Mucosa of descending colon (tissue), 3 donors: Measurements from ENCODE around the gene CARMIL1. TPM values are rescaled to one million over a fixed set of nuclear protein-coding genes. Genes with fewer than 3 reads are reported as not detected.

Experiments used
- ATAC-seq: fragments of 200-7000 bp; cut with Tn5 transposase; one replicate; pipeline ENCODE4 v1.9.1; 2020; ENCODE audit warnings: mild to moderate bottlenecking, moderate library complexity
- DNase-seq, 3 donors: peaks; one replicate each; pipeline ENCODE4 v3.0.0-alpha.2; 2020
- H3K36me3 ChIP-seq: fragments of 200-600 bp; one replicate; pipeline ENCODE4 v1.8.0; 2021; ENCODE audit warnings: low read depth, mild to moderate bottlenecking
- H3K4me1 ChIP-seq: fragments of 200-600 bp; one replicate; pipeline ENCODE4 v1.8.0; 2021; ENCODE audit warnings: low read depth, mild to moderate bottlenecking
- H3K4me3 ChIP-seq: fragments of 200-600 bp; one replicate; pipeline ENCODE4 v1.8.0; 2021; ENCODE audit warnings: mild to moderate bottlenecking
- H3K9me3 ChIP-seq: fragments of 200-600 bp; one replicate; pipeline ENCODE4 v1.8.0; 2021; ENCODE audit warnings: mild to moderate bottlenecking
- intact Hi-C, 2 donors: fragments of 100-400 bp; cut with DNase I in 1 of 2; cut with micrococcal nuclease in 1 of 2; formaldehyde crosslinking; loops; one replicate each; pipeline versions ENCODE4 v1.11.0 to v1.11.1; 2022; cut with DNase I, micrococcal nuclease
- total RNA-seq, 3 donors: library from RNA; stranded (reverse); fragmentation: NEBNext Ultra II Directional in 2 of 3; extraction: Animal tissue kit (Norgen Biotek cat#: 25700) in 2 of 3; gene quantifications; one replicate each; pipeline versions ENCODE4 v1.2.1 to v1.2.4, GENCODE V29; 2021 to 2023
- TF ChIP-seq, protein P1 (sequence below): fragments of 200-600 bp; IDR thresholded peaks from one replicate; pipeline ENCODE4 v1.8.0; 2022; ENCODE audit warnings: antibody characterized with exemption, mild to moderate bottlenecking
- donor health status: DM: no; HTN: no; CAD: no; lungs with moderate emphysema.
- donor health status: DM: no; HTN: no; CAD: no.
- donor health status: DM: no; HTN: yes; CAD: no.

CARMIL1 gene
- total RNA-seq, 3 donors from 2014 or later, result 21.8 to 61.0 (median 44.8) TPM

DNA sequence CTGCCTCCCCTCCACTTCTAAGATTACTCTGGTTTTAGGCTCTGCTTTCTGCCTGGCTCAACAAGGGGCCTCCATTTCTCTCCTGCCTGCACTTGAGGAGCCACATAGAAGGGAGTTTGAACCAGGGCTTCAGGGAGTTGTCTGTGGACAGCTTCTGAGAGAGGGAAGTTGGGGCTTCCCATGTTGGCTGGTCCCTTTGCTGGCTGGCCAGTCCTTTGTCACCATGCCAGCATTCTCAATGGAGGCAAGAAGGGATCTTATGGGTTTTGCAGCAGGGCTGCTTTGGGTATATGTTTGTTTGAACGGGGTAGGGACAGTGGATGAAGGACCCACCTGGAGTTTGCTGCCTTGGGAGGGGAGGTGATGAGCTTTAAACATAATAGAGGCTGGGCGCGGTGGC is 124.9 kb downstream of the CARMIL1 start:
- ATAC-seq (peak; percentile 5), DNase-seq (peak in 1 of 3 donors; percentile 19)
- no peaks in the 10 kb centered on the region for H3K9me3 ChIP-seq
- H3K4me3 ChIP-seq, result no peak overlapping the region
- no peaks in the 10 kb centered on the region for H3K36me3 ChIP-seq
- peaks cover 9% of the 10 kb centered on the region for H3K4me1 ChIP-seq
- intact Hi-C loops, result no loop called here
- TF ChIP-seq, protein P1, sequence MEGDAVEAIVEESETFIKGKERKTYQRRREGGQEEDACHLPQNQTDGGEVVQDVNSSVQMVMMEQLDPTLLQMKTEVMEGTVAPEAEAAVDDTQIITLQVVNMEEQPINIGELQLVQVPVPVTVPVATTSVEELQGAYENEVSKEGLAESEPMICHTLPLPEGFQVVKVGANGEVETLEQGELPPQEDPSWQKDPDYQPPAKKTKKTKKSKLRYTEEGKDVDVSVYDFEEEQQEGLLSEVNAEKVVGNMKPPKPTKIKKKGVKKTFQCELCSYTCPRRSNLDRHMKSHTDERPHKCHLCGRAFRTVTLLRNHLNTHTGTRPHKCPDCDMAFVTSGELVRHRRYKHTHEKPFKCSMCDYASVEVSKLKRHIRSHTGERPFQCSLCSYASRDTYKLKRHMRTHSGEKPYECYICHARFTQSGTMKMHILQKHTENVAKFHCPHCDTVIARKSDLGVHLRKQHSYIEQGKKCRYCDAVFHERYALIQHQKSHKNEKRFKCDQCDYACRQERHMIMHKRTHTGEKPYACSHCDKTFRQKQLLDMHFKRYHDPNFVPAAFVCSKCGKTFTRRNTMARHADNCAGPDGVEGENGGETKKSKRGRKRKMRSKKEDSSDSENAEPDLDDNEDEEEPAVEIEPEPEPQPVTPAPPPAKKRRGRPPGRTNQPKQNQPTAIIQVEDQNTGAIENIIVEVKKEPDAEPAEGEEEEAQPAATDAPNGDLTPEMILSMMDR, result no peak

DNA sequence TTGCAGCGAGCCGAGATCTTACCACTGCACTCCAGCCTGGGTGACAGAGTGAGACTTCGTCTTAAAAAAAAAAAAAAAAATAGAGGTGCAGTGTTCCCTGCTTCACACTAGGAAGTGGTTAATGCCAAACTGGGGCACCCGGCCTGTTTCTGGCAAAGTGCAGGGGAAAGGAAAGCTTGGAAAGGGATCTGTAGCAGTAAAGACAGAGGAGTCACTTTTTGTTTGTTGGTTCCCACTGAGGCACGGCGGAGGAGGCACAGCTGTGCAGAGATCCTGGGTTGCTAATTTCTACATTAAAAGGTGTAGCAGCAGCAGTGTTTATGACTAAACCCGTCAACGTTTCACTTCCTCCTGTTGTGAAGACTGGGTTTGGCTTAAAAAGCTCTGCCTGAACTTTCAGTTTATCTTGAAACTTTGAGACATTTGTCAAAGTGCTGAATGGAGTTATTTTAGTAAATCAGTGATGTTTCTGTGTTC is 125.6 kb downstream of the CARMIL1 start:
- ATAC-seq, result peak; percentile 91
- H3K36me3 ChIP-seq, result no peaks in the 10 kb centered on the region
- intact Hi-C loops, result no loop called here
- H3K9me3 ChIP-seq, result no peaks in the 10 kb centered on the region
- DNase-seq, result peak in 2 of 3 donors; percentile 41 to 44
- TF ChIP-seq, protein P1, result no peak
- H3K4me3 ChIP-seq, result no peak overlapping the region
- H3K4me1 ChIP-seq, result peaks cover 9% of the 10 kb centered on the region

GRCh38 chr6:25405442-25405841 is 126.3 kb downstream of the CARMIL1 start:
- intact Hi-C loops, result no loop called here
- TF ChIP-seq, protein P1, result no peak
- ATAC-seq, result peak; percentile 51

DNA sequence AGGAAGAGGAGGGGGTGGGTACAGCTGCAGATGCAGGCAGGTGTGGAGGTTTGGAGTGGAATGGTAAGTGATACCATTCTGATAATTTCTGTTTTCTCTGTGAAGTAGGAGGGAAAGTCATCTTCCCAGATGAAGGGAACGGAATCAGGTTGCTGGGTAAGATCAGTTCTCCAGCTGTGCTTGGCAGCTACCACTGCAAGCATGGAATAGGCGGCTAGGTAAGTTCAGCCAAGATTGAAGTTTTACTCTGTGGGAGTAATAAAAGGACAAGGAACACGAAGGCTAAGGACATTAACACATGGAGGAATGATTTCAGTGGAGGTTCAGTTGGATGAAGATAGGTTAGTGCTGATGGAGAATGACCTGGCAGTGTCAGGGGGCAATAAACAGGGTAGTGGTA is 128.3 kb downstream of the CARMIL1 start:
- Histone ChIP-seq H3K9me3 (no peaks in the 10 kb centered on the region), H3K4me1 (peaks cover 17% of the 10 kb centered on the region), H3K36me3 (no peaks in the 10 kb centered on the region), H3K4me3 (no peak overlapping the region)
- ATAC-seq (no peak), DNase-seq (no peak)
- intact Hi-C loops, result no loop called here
- TF ChIP-seq, protein P1, result no peak

More at GRCh38 chr6:25405442-25405841, 126.3 kb downstream of the CARMIL1 start:
- H3K4me1 ChIP-seq, result peaks cover 9% of the 10 kb centered on the region
- no peak overlapping the region for H3K4me3 ChIP-seq
- H3K9me3 ChIP-seq, result no peaks in the 10 kb centered on the region
- H3K36me3 ChIP-seq, result no peaks in the 10 kb centered on the region
- no peak for DNase-seq

- Histone ChIP-seq H3K36me3 (no peaks in the 10 kb centered on the region), H3K4me1 (peaks cover 15% of the 10 kb centered on the region), H3K9me3 (no peaks in the 10 kb centered on the region), H3K4me3 (no peak overlapping the region)
- TF ChIP-seq, protein P1, result no peak
- DNase-seq (no peak), ATAC-seq (peak; percentile 70)
- intact Hi-C loops, result no loop called here
These were observed 130.9 kb downstream of the CARMIL1 start for GRCh38 chr6:25410102-25410501.
